ENCODE data around the gene HLX. TPM values are rescaled to one million over a fixed set of nuclear protein-coding genes. Genes with fewer than 3 reads are reported as not detected.

The HLX gene
- total and polyA plus RNA-seq, 9 of the 15 experiments (the other 6 are each of a cell fraction or from before 2014, with no cell fraction given), result 0.10 to 3.0 (median 1.6) TPM

DNA sequence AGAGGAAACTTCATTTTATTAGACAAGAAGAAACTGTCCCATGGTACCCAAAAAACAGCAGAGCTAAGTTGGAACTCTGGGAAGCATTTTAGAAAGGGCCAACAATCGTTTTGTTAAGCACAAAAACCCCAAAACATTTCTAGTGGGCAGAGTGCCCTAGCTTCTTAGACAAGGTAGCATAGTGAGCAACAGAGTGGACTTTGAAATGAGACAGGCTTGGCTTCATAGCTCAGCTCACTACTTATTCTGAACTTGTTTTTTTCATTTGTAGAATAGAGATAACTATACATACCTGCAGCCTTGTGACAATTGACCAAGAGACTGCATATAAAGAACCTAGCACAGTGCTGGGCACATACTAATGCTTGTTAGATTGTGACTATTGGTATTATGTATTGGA is 50.1 kb downstream of the HLX start (continued):
- TF ChIP-seq, protein P1, sequence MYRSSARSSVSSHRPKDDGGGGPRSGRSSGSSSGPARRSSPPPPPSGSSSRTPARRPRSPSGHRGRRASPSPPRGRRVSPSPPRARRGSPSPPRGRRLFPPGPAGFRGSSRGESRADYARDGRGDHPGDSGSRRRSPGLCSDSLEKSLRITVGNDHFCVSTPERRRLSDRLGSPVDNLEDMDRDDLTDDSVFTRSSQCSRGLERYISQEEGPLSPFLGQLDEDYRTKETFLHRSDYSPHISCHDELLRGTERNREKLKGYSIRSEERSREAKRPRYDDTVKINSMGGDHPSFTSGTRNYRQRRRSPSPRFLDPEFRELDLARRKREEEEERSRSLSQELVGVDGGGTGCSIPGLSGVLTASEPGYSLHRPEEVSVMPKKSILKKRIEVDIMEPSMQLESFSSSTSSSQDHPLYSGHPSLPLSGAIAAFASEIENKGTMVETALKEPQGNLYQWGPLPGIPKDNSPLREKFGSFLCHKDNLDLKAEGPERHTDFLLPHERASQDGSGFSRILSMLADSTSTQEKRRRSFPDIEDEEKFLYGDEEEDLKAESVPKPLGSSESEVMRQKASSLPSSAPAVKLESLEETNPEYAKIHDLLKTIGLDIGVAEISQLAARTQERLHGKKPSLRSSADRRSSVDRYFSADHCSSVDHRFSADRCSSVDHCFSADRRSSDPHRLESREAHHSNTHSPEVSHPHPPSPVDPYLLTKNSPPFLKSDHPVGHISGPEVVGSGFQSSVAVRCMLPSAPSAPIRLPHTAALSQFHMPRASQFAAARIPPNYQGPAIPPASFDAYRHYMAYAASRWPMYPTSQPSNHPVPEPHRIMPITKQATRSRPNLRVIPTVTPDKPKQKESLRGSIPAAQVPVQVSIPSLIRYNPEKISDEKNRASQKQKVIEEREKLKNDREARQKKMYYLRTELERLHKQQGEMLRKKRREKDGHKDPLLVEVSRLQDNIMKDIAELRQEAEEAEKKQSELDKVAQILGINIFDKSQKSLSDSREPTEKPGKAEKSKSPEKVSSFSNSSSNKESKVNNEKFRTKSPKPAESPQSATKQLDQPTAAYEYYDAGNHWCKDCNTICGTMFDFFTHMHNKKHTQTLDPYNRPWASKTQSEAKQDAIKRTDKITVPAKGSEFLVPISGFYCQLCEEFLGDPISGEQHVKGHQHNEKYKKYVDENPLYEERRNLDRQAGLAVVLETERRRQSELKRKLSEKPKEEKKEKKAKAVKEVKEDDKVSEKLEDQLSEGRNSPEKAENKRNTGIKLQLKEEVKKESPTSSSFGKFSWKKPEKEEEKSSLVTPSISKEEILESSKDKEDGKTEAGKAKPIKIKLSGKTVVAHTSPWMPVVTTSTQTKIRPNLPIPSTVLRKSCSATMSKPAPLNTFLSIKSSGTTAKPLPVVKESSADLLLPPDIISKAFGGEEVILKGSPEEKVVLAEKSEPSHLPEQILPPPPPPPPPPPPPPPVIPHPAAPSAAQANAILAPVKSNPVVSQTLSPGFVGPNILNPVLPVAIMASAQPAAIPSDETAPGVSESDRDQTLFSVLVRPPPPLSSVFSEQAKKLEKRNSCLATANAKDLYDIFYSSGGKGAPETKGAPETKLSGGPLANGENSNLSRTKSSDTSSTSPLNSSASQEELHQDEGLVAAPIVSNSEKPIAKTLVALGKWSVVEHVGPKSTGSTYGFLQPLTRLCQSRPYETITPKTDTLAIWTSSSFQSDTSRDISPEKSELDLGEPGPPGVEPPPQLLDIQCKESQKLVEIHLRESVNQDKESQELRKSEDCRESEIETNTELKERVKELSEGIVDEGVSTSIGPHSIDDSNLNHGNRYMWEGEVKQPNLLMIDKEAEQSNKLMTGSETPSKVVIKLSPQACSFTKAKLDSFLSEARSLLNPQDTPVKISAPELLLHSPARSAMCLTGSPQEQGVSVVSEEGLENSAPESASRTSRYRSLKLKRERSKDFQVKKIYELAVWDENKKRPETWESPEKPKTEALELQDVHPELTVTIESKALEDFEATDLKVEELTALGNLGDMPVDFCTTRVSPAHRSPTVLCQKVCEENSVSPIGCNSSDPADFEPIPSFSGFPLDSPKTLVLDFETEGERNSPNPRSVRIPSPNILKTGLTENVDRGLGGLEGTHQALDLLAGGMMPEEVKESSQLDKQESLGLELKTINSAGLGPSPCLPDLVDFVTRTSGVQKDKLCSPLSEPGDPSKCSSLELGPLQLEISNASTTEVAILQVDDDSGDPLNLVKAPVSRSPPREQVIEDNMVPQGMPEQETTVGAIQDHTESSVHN (IDR thresholded peaks at IDR 0.05; ENCODE audit: borderline replicate concordance in 1 of 2, low read depth in 1 of 2), result no peak
- TF ChIP-seq KLF13 (tag; IDR thresholded peaks at IDR 0.05; ENCODE audit: borderline replicate concordance, low read depth), result no peak
- TF ChIP-seq SMAD3 (CRISPR knock-in tag; conservative IDR thresholded peaks at IDR 0.05), result no peak
- TF ChIP-seq, protein P2, sequence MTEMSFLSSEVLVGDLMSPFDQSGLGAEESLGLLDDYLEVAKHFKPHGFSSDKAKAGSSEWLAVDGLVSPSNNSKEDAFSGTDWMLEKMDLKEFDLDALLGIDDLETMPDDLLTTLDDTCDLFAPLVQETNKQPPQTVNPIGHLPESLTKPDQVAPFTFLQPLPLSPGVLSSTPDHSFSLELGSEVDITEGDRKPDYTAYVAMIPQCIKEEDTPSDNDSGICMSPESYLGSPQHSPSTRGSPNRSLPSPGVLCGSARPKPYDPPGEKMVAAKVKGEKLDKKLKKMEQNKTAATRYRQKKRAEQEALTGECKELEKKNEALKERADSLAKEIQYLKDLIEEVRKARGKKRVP (CRISPR knock-in tag; IDR thresholded peaks at IDR 0.05), result no peak
- no peak for TF ChIP-seq NR2C2 (CRISPR knock-in tag; IDR thresholded peaks at IDR 0.05)
- TF ChIP-seq NR2C2 (tag; IDR thresholded peaks at IDR 0.05), result no peak
- TF ChIP-seq ZNF174 (CRISPR knock-in tag; IDR thresholded peaks at IDR 0.05), result no peak
- TF ChIP-seq FOS (IDR thresholded peaks at IDR 0.05; ENCODE audit: extremely low read depth, insufficient read length), result no peak

Other genes starting within 250 kb of the HLX start
- not detected in 2 replicates for gene C1orf115, start 189.1 kb upstream of the HLX start, total RNA-seq (2014; rRNA removed)
- not detected in 2 replicates for gene C1orf115, start 189.1 kb upstream of the HLX start, total RNA-seq (2014; rRNA removed; fragmentation: Illumina TruSeq; extraction: Trizol)
- not detected in 2 replicates for gene C1orf115, start 189.1 kb upstream of the HLX start, total RNA-seq (2015; rRNA removed; fragmentation: Illumina TruSeq; extraction: Trizol)
- gene C1orf115, start 189.1 kb upstream of the HLX start, total RNA-seq (2021), result 0.09 TPM in 1 of 2 replicates, not detected in the other
- not detected in 2 replicates for gene C1orf115, start 189.1 kb upstream of the HLX start, polyA plus RNA-seq (2011; rRNA removed)
- not detected in 2 replicates for gene C1orf115, start 189.1 kb upstream of the HLX start, polyA plus RNA-seq (2014; fragmentation: Illumina TruSeq; extraction: Trizol)
- not detected for gene C1orf115, start 189.1 kb upstream of the HLX start, polyA plus RNA-seq (2014; fragmentation: Nextera tagmentation; extraction: Ambion mirVana)
- not detected in 2 replicates for gene C1orf115, start 189.1 kb upstream of the HLX start, polyA plus RNA-seq (2014; rRNA removed)
- gene MTARC2, start 131.1 kb upstream of the HLX start, total RNA-seq (2014; rRNA removed), result not detected in 2 replicates
- gene MTARC2, start 131.1 kb upstream of the HLX start, total RNA-seq (2014; rRNA removed; fragmentation: Illumina TruSeq; extraction: Trizol), result not detected in 2 replicates
- gene MTARC2, start 131.1 kb upstream of the HLX start, total RNA-seq (2015; rRNA removed; fragmentation: Illumina TruSeq; extraction: Trizol), result not detected in 2 replicates
- 0.11 and 0.35 TPM in 2 replicates for gene MTARC2, start 131.1 kb upstream of the HLX start, total RNA-seq (2021)
- gene MTARC2, start 131.1 kb upstream of the HLX start, polyA plus RNA-seq (2011; rRNA removed), result not detected in 2 replicates
- not detected in 2 replicates for gene MTARC2, start 131.1 kb upstream of the HLX start, polyA plus RNA-seq (2014; fragmentation: Illumina TruSeq; extraction: Trizol)
- under 1 TPM in 1 of 2 experiments, not detected in 1; 0.03 TPM for gene MTARC2, start 131.1 kb upstream of the HLX start, polyA plus RNA-seq (2014; fragmentation: Nextera tagmentation; extraction: Ambion mirVana)
- not detected in 2 replicates for gene MTARC2, start 131.1 kb upstream of the HLX start, polyA plus RNA-seq (2014; rRNA removed)
- not detected in 2 replicates for gene MTARC1, start 92.5 kb upstream of the HLX start, total RNA-seq (2014; rRNA removed)
- gene MTARC1, start 92.5 kb upstream of the HLX start, total RNA-seq (2014; rRNA removed; fragmentation: Illumina TruSeq; extraction: Trizol), result not detected in 2 replicates
- not detected in 2 replicates for gene MTARC1, start 92.5 kb upstream of the HLX start, total RNA-seq (2015; rRNA removed; fragmentation: Illumina TruSeq; extraction: Trizol)
- 0.11 TPM in 1 of 2 replicates, not detected in the other for gene MTARC1, start 92.5 kb upstream of the HLX start, total RNA-seq (2021)
- 0.14 TPM in 1 of 2 replicates, not detected in the other for gene MTARC1, start 92.5 kb upstream of the HLX start, polyA plus RNA-seq (2011; rRNA removed)
- gene MTARC1, start 92.5 kb upstream of the HLX start, polyA plus RNA-seq (2014; fragmentation: Illumina TruSeq; extraction: Trizol), result not detected in 2 replicates
- gene MTARC1, start 92.5 kb upstream of the HLX start, polyA plus RNA-seq (2014; fragmentation: Nextera tagmentation; extraction: Ambion mirVana), result under 1 TPM in 1 of 2 experiments, not detected in 1; 0.07 TPM
- not detected in 2 replicates for gene MTARC1, start 92.5 kb upstream of the HLX start, polyA plus RNA-seq (2014; rRNA removed)

Measured in K562 (cell line).